Gastroesophageal sphincter (tissue), 4 donors: ENCODE results near the gene MCC. TPM values are rescaled to one million over a fixed set of nuclear protein-coding genes. Genes with fewer than 3 reads are reported as not detected.

ENCODE experiments used
- ATAC-seq: fragments of 150-250 bp; one replicate; pipeline ENCODE4 v1.9.1; 2016; ENCODE audit warnings: mild to moderate bottlenecking, moderate library complexity
- H3K27ac ChIP-seq, 4 donors: fragments of 200-600 bp; sonication (generic) in 3 of 4; 1 replicate in 3 of 4; 2 replicates in 1 of 4; pipeline ENCODE4 v1.5.1; 2016 to 2019
- H3K27me3 ChIP-seq: fragments of 200-600 bp; sonication (generic); one replicate; pipeline ENCODE4 v1.5.1; 2019
- H3K36me3 ChIP-seq, 2 donors: fragments of 200-600 bp; sonication (generic); one replicate each; pipeline ENCODE4 v1.5.1; 2019; ENCODE audit warnings: control low read depth in 1 of 2
- H3K4me1 ChIP-seq, 3 donors: fragments of 200-600 bp; sonication (generic); 1 replicate in 2 of 3; 2 replicates in 1 of 3; pipeline ENCODE4 v1.5.1; 2016 to 2019; ENCODE audit warnings: control low read depth in 2 of 3
- H3K4me3 ChIP-seq, 2 donors: fragments of 200-600 bp; sonication (generic); one replicate each; pipeline ENCODE4 v1.5.1; 2019; ENCODE audit warnings: mild to moderate bottlenecking in 1 of 2, moderate library complexity in 1 of 2
- H3K9me3 ChIP-seq, 3 donors: fragments of 200-600 bp; sonication (generic); one replicate each; pipeline ENCODE4 v1.5.1; 2017 to 2019; ENCODE audit warnings: control low read depth in 2 of 3
- CTCF ChIP-seq, 4 experiments: fragments of 200-600 bp in 2 of 4; fragments of 450-650 bp in 2 of 4; sonication (generic) in 1 of 4; IDR thresholded peaks; one replicate each; pipeline ENCODE4 v1.5.1; 2017 to 2019; ENCODE audit warnings: antibody characterized with exemption in 4 of 4, mild to moderate bottlenecking in 2 of 4, moderate library complexity in 2 of 4
- EP300 ChIP-seq: sonication (generic); formaldehyde crosslinking; IDR thresholded peaks from one replicate; pipeline ENCODE4 v1.6.1; 2017; ENCODE audit warnings: antibody characterized with exemption, mild to moderate bottlenecking
- POLR2A ChIP-seq, 2 donors: fragments of 450-650 bp; IDR thresholded peaks; one replicate each; pipeline ENCODE4 v1.6.1; 2017; ENCODE audit warnings: antibody characterized with exemption in 2 of 2, mild to moderate bottlenecking in 2 of 2, moderate library complexity in 1 of 2
- POLR2AphosphoS5 ChIP-seq: sonication (generic); formaldehyde crosslinking; IDR thresholded peaks from one replicate; pipeline ENCODE4 v1.6.1; 2017; ENCODE audit warnings: antibody characterized with exemption
- WGBS, 2 donors: methylation state at CpG; one replicate each; pipeline ENCODE4 v1.1.5; 2018; ENCODE audit warnings: low coverage in 1 of 2; 5-methylcytosine and 5-hydroxymethylcytosine counted together
- total RNA-seq, 4 donors: library from RNA; depleted of rRNA; stranded (reverse); fragments of >200 nt; gene quantifications; one replicate each; pipeline ENCODE4 v1.1.0, GENCODE V29; 2016

The MCC gene
- total RNA-seq, 4 donors from 2014 or later, result 20.5 to 28.7 (median 23.5) TPM

GRCh38 chr5:113205323-113205722, 282.9 kb downstream of the MCC start:
- Histone ChIP-seq H3K27ac (no peak overlapping the region), H3K4me1 (peaks cover 0 to 9% (median 0%) of the 10 kb centered on the region in 3 donors), H3K36me3 (no peaks in the 10 kb centered on the region), H3K27me3 (no peaks in the 10 kb centered on the region), H3K4me3 (no peak overlapping the region), H3K9me3 (no peaks in the 10 kb centered on the region)
- WGBS, 2 donors, result 77 to 93% methylated on average over 1 of the region's 1 CpG
- TF ChIP-seq POLR2AphosphoS5, result no peak
- no peak for TF ChIP-seq CTCF (IDR thresholded peaks at IDR 0.05)
- no peak for TF ChIP-seq EP300
- TF ChIP-seq POLR2A (IDR thresholded peaks at IDR 0.05), result no peak
- ATAC-seq, result no peak

- no peaks in the 10 kb centered on the region for H3K27me3 ChIP-seq
- no peak for TF ChIP-seq CTCF (IDR thresholded peaks at IDR 0.05)
- no peak for TF ChIP-seq POLR2A (IDR thresholded peaks at IDR 0.05)
- no peak for TF ChIP-seq EP300
- no peak for TF ChIP-seq POLR2AphosphoS5
- no peak overlapping the region for H3K27ac ChIP-seq
- peak; percentile 52 for ATAC-seq
- H3K9me3 ChIP-seq, result no peaks in the 10 kb centered on the region
- H3K36me3 ChIP-seq, result no peaks in the 10 kb centered on the region
- H3K4me1 ChIP-seq, result peaks cover 0 to 11% (median 1%) of the 10 kb centered on the region in 3 donors
- WGBS, 2 donors, result 70 to 91% methylated on average over 6 to 7 of the region's 7 CpGs
- no peak overlapping the region for H3K4me3 ChIP-seq
Measured at GRCh38 chr5:113204525-113205161, 283.6 kb downstream of the MCC start.

GRCh38 chr5:113203916-113204315, 284.3 kb downstream of the MCC start:
- H3K4me3 ChIP-seq, result no peak overlapping the region
- no peaks in the 10 kb centered on the region for H3K9me3 ChIP-seq
- H3K36me3 ChIP-seq, result no peaks in the 10 kb centered on the region
- no peak for ATAC-seq
- no peak overlapping the region for H3K27ac ChIP-seq
- WGBS, 2 donors, result 85 to 93% methylated on average over 6 of the region's 7 CpGs
- no peak for TF ChIP-seq POLR2AphosphoS5
- no peak for TF ChIP-seq EP300
- H3K27me3 ChIP-seq, result no peaks in the 10 kb centered on the region
- peaks cover 0 to 16% (median 3%) of the 10 kb centered on the region in 3 donors for H3K4me1 ChIP-seq

- WGBS, 2 donors, result 71 to 83% methylated on average over 12 to 21 of the region's 27 CpGs
- peak overlapping the region in 1 of 4 donors; percentile 6 for H3K27ac ChIP-seq
Measured at GRCh38 chr5:113202746-113203716, 285.2 kb downstream of the MCC start.

More at GRCh38 chr5:113202746-113203716, 285.2 kb downstream of the MCC start:
- H3K9me3 ChIP-seq, result no peaks in the 10 kb centered on the region
- peak overlapping the region in 1 of 2 donors; percentile 8 for H3K4me3 ChIP-seq
- no peaks in the 10 kb centered on the region for H3K27me3 ChIP-seq
- no peak for TF ChIP-seq POLR2A (IDR thresholded peaks at IDR 0.05)
- no peak for TF ChIP-seq EP300
- TF ChIP-seq POLR2AphosphoS5, result no peak
- TF ChIP-seq CTCF (IDR thresholded peaks at IDR 0.05), result no peak
- no peaks in the 10 kb centered on the region for H3K36me3 ChIP-seq
- ATAC-seq, result no peak
- H3K4me1 ChIP-seq, result peaks cover 0 to 16% (median 3%) of the 10 kb centered on the region in 3 donors
